ENCODE measurements around the gene PIM2. TPM values are rescaled to one million over a fixed set of nuclear protein-coding genes. Genes with fewer than 3 reads are reported as not detected.

The PIM2 gene
- total and polyA plus RNA-seq, 2 of the 4 experiments (the other 2 are of a cell fraction): 7.3 to 9.4 TPM

DNA sequence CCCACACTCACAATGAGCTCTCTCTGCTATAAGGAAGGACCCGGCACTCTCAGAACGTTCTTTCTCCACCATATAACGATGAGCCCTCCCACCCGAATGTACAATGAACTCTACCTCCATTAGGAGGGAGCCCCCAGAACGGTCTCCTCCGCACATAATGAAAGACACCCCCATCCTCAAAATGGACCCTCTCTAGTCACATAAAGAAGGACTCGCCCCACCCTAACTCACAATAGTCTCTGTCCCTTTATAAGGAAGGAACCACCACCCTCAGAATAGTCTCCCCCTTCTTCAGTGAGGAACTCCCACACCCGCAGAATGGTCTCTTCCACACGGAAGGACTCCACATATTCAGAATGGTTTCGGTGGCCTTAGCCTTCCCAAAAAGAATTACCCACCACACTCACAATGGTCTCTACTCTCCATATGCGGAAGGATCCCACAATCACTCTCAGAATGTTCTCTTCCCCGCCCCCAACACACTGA is 7.9 kb downstream of the PIM2 start:
- H3K9me1 ChIP-seq (ENCODE audit: insufficient read depth, low read length): peaks cover 3% of the 10 kb centered on the region; the same call in 1 of the 2 replicates
- H2BK20ac ChIP-seq (ENCODE audit: low read depth, low read length): no peak overlapping the region
- H2BK5ac ChIP-seq (ENCODE audit: low read depth, low read length, poor library complexity, severe bottlenecking): peak overlapping the region; percentile 78
- intact Hi-C loops (cut with micrococcal nuclease): no loop called here
- peak overlapping the region; percentile 92 for H4K5ac ChIP-seq (ENCODE audit: low read depth, low read length)
- peak overlapping the region; percentile 34; the same call in 1 of the 2 replicates for H3K18ac ChIP-seq (ENCODE audit: low read depth, low read length)
- H2AFZ ChIP-seq (replicated peaks; ENCODE audit: low read length, poor library complexity): peak overlapping the region; percentile 92
- 0 out of 3 replicates have a peak overlapping the region, but pooled peaks have one; percentile 11 for H2BK15ac ChIP-seq (ENCODE audit: low read depth, low read length)
- H3K9me3 ChIP-seq (ENCODE audit: control insufficient read depth, insufficient read depth, low read length): no peaks in the 10 kb centered on the region
- H3K23ac ChIP-seq (ENCODE audit: low read depth, low read length): peak overlapping the region; percentile 99
- H3K27me3 ChIP-seq (ENCODE audit: control insufficient read depth, insufficient read depth, low read length): no peaks in the 10 kb centered on the region
- ATAC-seq (ENCODE audit: low read depth): peak; percentile 50
- TF ChIP-seq MXI1 (IDR thresholded peaks at IDR 0.05; ENCODE audit: borderline replicate concordance, low read depth, low read length) (no peak), CHD1 (IDR thresholded peaks at IDR 0.05; ENCODE audit: low read depth, low read length) (no peak), MAFK (IDR thresholded peaks at IDR 0.05; ENCODE audit: low read depth, low read length) (no peak), RAD21 (IDR thresholded peaks at IDR 0.05; ENCODE audit: low read length) (no peak), NFE2L2 (IDR thresholded peaks at IDR 0.05; ENCODE audit: low read depth, low read length) (no peak), POLR2A (IDR thresholded peaks at IDR 0.05; ENCODE audit: low read depth, low read length) (no peak), BHLHE40 (IDR thresholded peaks at IDR 0.05; ENCODE audit: low read depth, low read length) (no peak), MAZ (IDR thresholded peaks at IDR 0.05; ENCODE audit: borderline replicate concordance, low read depth, low read length) (no peak)
- TF ChIP-seq, protein P1, sequence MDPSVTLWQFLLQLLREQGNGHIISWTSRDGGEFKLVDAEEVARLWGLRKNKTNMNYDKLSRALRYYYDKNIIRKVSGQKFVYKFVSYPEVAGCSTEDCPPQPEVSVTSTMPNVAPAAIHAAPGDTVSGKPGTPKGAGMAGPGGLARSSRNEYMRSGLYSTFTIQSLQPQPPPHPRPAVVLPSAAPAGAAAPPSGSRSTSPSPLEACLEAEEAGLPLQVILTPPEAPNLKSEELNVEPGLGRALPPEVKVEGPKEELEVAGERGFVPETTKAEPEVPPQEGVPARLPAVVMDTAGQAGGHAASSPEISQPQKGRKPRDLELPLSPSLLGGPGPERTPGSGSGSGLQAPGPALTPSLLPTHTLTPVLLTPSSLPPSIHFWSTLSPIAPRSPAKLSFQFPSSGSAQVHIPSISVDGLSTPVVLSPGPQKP (IDR thresholded peaks at IDR 0.05; ENCODE audit: borderline replicate concordance, low read depth, low read length): no peak
- peak overlapping the region; percentile 81 for H3K27ac ChIP-seq (ENCODE audit: insufficient read depth, low read length)
- H4K8ac ChIP-seq (ENCODE audit: low read depth in 2 of 2, low read length in 2 of 2): peak overlapping the region; percentile 86 to 92
- H3K56ac ChIP-seq (ENCODE audit: extremely low read depth, insufficient read depth, low read length): peak overlapping the region; percentile 64; the same call in 1 of the 2 replicates
- WGBS, 2 experiments (ENCODE audit: extremely low coverage in 2 of 2, insufficient read length in 1 of 2): 12% methylated on average over 11 of the region's 12 CpGs; no CpG with 5 or more reads in 1 of the 2 experiments
- ChIA-PET CTCF (no interaction called here), POLR2A (ENCODE audit: unreplicated experiment) (interaction anchor here (0.5 kb wide), 1 partner anchor 13 kb away, joined by 3 read pairs; the partner anchor contains the start of genes PQBP1 and TIMM17B)
- peak overlapping the region; percentile 85 for H4K91ac ChIP-seq (ENCODE audit: insufficient read depth, low read depth, low read length)
- peak overlapping the region; percentile 95 for H3K4me2 ChIP-seq (ENCODE audit: low read depth, low read length)
- peaks cover 3% of the 10 kb centered on the region; the same call in 1 of the 2 replicates for H3K4me1 ChIP-seq (ENCODE audit: control insufficient read depth, insufficient read depth, low read length)
- H2BK120ac ChIP-seq (ENCODE audit: low read depth, low read length): peak overlapping the region; percentile 42; the same call in 1 of the 2 replicates
- peak overlapping the region; percentile 96; the same call in 1 of the 2 replicates for H2AK5ac ChIP-seq (ENCODE audit: low read depth, low read length)
- peak; percentile 21 for DNase-seq
- H2AK9ac ChIP-seq (replicated peaks; ENCODE audit: low read depth, low read length, poor library complexity): peak overlapping the region; percentile 97
- BruUV-seq (replicated peaks): no TSS peak
- peaks cover 9% of the 10 kb centered on the region; the same call in 1 of the 2 replicates for H3K36me3 ChIP-seq (ENCODE audit: control insufficient read depth, insufficient read depth, low read length)
- H3K79me1 ChIP-seq (ENCODE audit: low read depth in 1 of 2, low read length in 2 of 2): peaks cover 13 to 26% of the 10 kb centered on the region in 2 experiments
- peak overlapping the region; percentile 87 for H3K4ac ChIP-seq (ENCODE audit: low read depth, low read length)
- peak overlapping the region; percentile 96 for H3K14ac ChIP-seq (replicated peaks; ENCODE audit: low read depth, low read length)
- peak overlapping the region; percentile 94 for H3K9ac ChIP-seq (ENCODE audit: low read depth, low read length)
- peak overlapping the region; percentile 98 for H3K4me3 ChIP-seq (ENCODE audit: insufficient read depth, low read depth, low read length)
- in situ Hi-C loops (cut with MboI; ENCODE audit: low sequenced_read_pairs): no loop called here
- no peaks in the 10 kb centered on the region for H4K20me1 ChIP-seq (ENCODE audit: insufficient read depth, low read length)
- dilution Hi-C loops (cut with HindIII; ENCODE audit: low sequenced_read_pairs, unreplicated experiment): no loop called here
